Stimulated activated CD8-positive, alpha-beta memory T cell treated with anti-CD3 and anti-CD28 coated beads, Interleukin-4, amount 100 ng/mL, for 4 hours (primary cell): ENCODE results near the gene PPP1R26.
A peak's percentile ranks its signal among the peaks of the same experiment; 100 is the strongest.
"Not testable (repeated sequence)": the region's sequence is repeated elsewhere in the genome, so short reads cannot be mapped to it uniquely, and the experiment has no call there.

ENCODE experiments used
- DNase-seq, 2 donors: peaks; one replicate each; pipeline ENCODE4 v3.0.0-alpha.2; 2020; ENCODE audit warnings: low read depth in 2 of 2, low spot score in 1 of 2

The PPP1R26 gene

GRCh38 chr9:135458478-135458877, 21.1 kb upstream of the PPP1R26 start:
- DNase-seq = not testable (repeated sequence)

GRCh38 chr9:135461936-135462335, 17.6 kb upstream of the PPP1R26 start:
- DNase-seq = no peak

- DNase-seq = no peak
Observed at GRCh38 chr9:135463140-135463539, 16.4 kb upstream of the PPP1R26 start.

- DNase-seq = no peak
Observed at GRCh38 chr9:135464181-135464580, 15.4 kb upstream of the PPP1R26 start.

- peak in 1 of 2 donors; percentile 9 for DNase-seq
Observed at GRCh38 chr9:135468854-135469521, 10.6 kb upstream of the PPP1R26 start.

- no peak for DNase-seq
Observed at GRCh38 chr9:135471791-135472640, 7.6 kb upstream of the PPP1R26 start.

- no peak for DNase-seq
Observed at GRCh38 chr9:135473972-135474543, 5.5 kb upstream of the PPP1R26 start.

GRCh38 chr9:135474915-135475314, 4.7 kb upstream of the PPP1R26 start:
- DNase-seq = no peak

- DNase-seq = no peak
Observed at GRCh38 chr9:135476561-135477355, 2.8 kb upstream of the PPP1R26 start.

- DNase-seq = no peak
Observed at GRCh38 chr9:135478191-135478590, 1.4 kb upstream of the PPP1R26 start.

GRCh38 chr9:135478829-135479468, 633 bp upstream of the PPP1R26 start:
- DNase-seq = no peak

- DNase-seq = no peak
Observed at GRCh38 chr9:135480071-135480939, 723 bp downstream of the PPP1R26 start.

- no peak for DNase-seq
Observed at GRCh38 chr9:135480940-135481310, 1.3 kb downstream of the PPP1R26 start.

- no peak for DNase-seq
Observed at GRCh38 chr9:135482015-135482754, 2.6 kb downstream of the PPP1R26 start.

- DNase-seq = no peak
Observed at GRCh38 chr9:135484460-135485277, 5.1 kb downstream of the PPP1R26 start.

GRCh38 chr9:135485385-135485784, 5.8 kb downstream of the PPP1R26 start:
- DNase-seq = no peak

GRCh38 chr9:135485832-135486231, 6.2 kb downstream of the PPP1R26 start:
- DNase-seq = no peak

- no peak for DNase-seq
Observed at GRCh38 chr9:135486267-135487065, 6.9 kb downstream of the PPP1R26 start.
